ENCODE measurements around the gene SNX5. TPM values are rescaled to one million over a fixed set of nuclear protein-coding genes. Genes with fewer than 3 reads are reported as not detected.

SNX5 gene
- total RNA-seq, 1 donor from 2014 or later, result 159 TPM

DNA sequence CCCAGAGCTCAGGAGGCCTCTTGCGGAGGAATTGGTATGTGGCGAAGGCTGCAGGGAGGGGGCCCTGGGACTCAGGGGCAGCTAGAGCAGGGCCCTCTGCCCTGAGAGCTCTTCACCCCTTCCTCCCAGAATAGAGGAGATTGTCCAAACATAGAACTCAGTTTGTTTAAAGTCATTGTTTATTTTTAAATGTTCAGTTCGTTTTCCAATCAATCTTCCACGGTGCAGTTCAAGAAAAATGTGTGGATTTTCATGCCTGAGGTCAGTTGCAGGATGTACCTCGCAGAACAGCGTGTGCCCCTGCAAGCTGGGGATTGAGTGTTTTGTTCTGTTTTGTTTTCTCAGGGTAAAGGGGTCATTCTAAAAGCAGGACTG is 37.4 kb upstream of the SNX5 start:
- Histone ChIP-seq H3K4me1 (no peaks in the 10 kb centered on the region), H3K4me3 (no peak overlapping the region), H3K27ac (no peak overlapping the region), H3K36me3 (no peaks in the 10 kb centered on the region), H3K27me3 (no peaks in the 10 kb centered on the region), H3K9me3 (no peaks in the 10 kb centered on the region)
- intact Hi-C loops (cut with DNase I), result no loop called here
- TF ChIP-seq, protein P1, sequence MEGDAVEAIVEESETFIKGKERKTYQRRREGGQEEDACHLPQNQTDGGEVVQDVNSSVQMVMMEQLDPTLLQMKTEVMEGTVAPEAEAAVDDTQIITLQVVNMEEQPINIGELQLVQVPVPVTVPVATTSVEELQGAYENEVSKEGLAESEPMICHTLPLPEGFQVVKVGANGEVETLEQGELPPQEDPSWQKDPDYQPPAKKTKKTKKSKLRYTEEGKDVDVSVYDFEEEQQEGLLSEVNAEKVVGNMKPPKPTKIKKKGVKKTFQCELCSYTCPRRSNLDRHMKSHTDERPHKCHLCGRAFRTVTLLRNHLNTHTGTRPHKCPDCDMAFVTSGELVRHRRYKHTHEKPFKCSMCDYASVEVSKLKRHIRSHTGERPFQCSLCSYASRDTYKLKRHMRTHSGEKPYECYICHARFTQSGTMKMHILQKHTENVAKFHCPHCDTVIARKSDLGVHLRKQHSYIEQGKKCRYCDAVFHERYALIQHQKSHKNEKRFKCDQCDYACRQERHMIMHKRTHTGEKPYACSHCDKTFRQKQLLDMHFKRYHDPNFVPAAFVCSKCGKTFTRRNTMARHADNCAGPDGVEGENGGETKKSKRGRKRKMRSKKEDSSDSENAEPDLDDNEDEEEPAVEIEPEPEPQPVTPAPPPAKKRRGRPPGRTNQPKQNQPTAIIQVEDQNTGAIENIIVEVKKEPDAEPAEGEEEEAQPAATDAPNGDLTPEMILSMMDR (IDR thresholded peaks at IDR 0.05), result no peak
- no peak for TF ChIP-seq POLR2AphosphoS5 (IDR thresholded peaks at IDR 0.05; ENCODE audit: insufficient read depth in 1 of 2, low read depth in 1 of 2)
- no peak for TF ChIP-seq POLR2A (IDR thresholded peaks at IDR 0.05)
- no peak for DNase-seq (ENCODE audit: extremely low spot score in 2 of 2)

DNA sequence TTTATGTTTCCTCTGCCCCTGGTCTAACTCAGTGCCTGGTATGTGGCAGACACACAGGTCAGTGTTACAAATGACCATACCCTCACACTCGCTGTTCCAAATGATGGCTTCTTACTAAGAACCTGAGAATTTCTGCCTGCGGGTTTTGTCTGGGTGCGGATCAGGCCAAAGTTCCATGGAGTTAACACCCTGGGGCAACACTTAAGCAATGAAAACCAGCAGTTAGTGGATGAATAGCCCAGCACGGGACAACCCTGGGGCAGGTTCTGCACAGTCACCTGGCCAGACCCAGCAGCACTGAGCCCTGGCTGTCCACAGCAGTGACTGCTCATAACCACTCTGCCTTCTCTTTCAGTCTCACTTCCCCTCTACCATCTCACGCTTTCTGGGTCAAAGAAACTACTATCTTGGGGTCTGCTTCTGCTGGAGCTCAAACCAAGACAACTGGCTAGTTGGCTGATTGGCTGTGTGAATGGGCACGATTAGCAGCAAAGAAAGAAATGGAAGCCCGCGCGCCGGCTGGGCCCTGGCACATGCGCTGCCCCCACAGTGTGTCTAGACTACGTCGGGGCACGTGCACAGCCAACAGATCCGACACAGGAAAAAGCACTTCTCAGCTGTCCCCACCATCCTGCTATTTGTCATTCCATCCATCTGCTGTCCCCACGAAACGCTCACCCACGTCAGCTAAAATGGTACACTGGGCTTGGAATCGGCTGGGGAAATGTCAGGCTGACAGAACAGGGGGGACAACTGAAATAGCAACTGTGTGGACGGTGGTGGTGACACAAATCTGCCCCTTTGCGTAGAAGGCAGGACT is 36.8 kb upstream of the SNX5 start:
- DNase-seq (ENCODE audit: extremely low spot score in 2 of 2), result no peak
- H3K9me3 ChIP-seq, result no peaks in the 10 kb centered on the region
- H3K36me3 ChIP-seq, result no peaks in the 10 kb centered on the region
- intact Hi-C loops (cut with DNase I), result no loop called here
- TF ChIP-seq POLR2AphosphoS5 (IDR thresholded peaks at IDR 0.05; ENCODE audit: insufficient read depth in 1 of 2, low read depth in 1 of 2), result no peak
- TF ChIP-seq, protein P1 (IDR thresholded peaks at IDR 0.05), result no peak
- TF ChIP-seq POLR2A (IDR thresholded peaks at IDR 0.05), result no peak
- no peak overlapping the region for H3K4me3 ChIP-seq
- no peak overlapping the region for H3K27ac ChIP-seq
- no peaks in the 10 kb centered on the region for H3K4me1 ChIP-seq
- no peaks in the 10 kb centered on the region for H3K27me3 ChIP-seq

DNA sequence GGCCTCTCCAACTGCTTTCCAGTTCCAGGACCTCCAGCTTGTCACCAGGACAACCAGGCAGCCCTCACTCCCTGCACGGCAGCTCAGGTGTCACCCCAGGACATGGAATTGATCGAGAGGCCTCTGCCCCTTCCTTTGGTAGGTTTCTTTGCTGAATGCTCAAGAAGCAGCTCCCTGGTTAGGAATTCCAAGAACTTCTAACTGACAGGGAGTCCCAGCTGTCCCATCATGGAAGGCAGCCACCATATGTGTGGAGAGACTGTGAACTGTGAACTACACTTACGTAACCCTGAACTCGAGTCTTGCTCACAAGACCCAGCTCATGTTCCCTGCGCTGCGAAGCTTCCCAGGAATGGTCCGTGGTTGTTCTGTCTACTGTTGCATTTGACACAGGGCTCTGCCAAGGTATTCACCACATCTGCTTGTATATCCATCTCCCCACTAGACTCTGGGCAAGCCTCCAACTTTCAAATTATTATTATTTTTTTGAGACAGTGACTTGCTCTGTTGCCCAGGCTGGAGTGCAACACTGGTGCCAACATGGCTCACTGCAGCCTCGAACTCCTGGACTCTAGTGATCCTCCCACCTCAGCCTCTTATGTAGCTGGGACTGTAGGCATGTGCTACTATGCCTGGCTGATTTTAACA is 35.9 kb upstream of the SNX5 start:
- DNase-seq (ENCODE audit: extremely low spot score in 2 of 2), result no peak
- Histone ChIP-seq H3K4me3 (no peak overlapping the region), H3K36me3 (no peaks in the 10 kb centered on the region), H3K27ac (no peak overlapping the region), H3K9me3 (no peaks in the 10 kb centered on the region), H3K27me3 (no peaks in the 10 kb centered on the region), H3K4me1 (no peaks in the 10 kb centered on the region)
- intact Hi-C loops (cut with DNase I), result no loop called here
- no peak for TF ChIP-seq POLR2AphosphoS5 (IDR thresholded peaks at IDR 0.05; ENCODE audit: insufficient read depth in 1 of 2, low read depth in 1 of 2)
- no peak for TF ChIP-seq POLR2A (IDR thresholded peaks at IDR 0.05)
- TF ChIP-seq, protein P1 (IDR thresholded peaks at IDR 0.05), result no peak

DNA sequence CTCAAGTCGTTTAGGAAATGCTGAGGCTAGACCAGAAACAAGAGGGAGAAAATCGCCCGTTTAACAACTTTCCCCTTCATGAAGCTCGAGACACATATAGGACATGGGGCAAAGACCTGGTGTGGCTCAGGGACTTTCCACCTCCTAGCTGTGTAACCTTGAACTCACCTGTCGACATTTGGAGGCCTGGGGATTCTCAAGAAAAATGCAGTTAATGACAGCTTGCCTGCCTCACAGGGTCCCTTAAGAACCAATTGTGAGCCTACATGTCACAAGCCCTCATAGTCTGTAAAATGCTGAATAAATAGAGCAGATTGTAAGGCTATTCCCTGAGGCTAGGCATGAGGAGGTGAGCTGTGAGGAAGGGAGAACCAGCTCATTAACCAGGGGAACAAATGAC is 35.3 kb upstream of the SNX5 start:
- DNase-seq (ENCODE audit: extremely low spot score in 2 of 2), result no peak
- TF ChIP-seq POLR2A (IDR thresholded peaks at IDR 0.05) (no peak), POLR2AphosphoS5 (IDR thresholded peaks at IDR 0.05; ENCODE audit: insufficient read depth in 1 of 2, low read depth in 1 of 2) (no peak)
- TF ChIP-seq, protein P1 (IDR thresholded peaks at IDR 0.05), result no peak
- no peaks in the 10 kb centered on the region for H3K36me3 ChIP-seq
- intact Hi-C loops (cut with DNase I), result no loop called here
- no peak overlapping the region for H3K27ac ChIP-seq
- no peaks in the 10 kb centered on the region for H3K9me3 ChIP-seq
- H3K4me1 ChIP-seq, result no peaks in the 10 kb centered on the region
- no peaks in the 10 kb centered on the region for H3K27me3 ChIP-seq
- H3K4me3 ChIP-seq, result no peak overlapping the region
